Posterior cingulate gyrus (tissue), 11 donors: Measurements from ENCODE around the gene RAB15.

ENCODE experiments used
- DNase-seq, 10 donors: peaks; one replicate each; pipeline versions ENCODE4 v3.0.0 to v3.0.0-alpha.2; 2020 to 2021; ENCODE audit warnings: mixed read lengths in 3 of 10
- intact Hi-C: fragments of 100-400 bp; cut with DNase I; formaldehyde crosslinking; loops from one replicate; pipeline ENCODE4 v1.15.1; 2023

The RAB15 gene

DNA sequence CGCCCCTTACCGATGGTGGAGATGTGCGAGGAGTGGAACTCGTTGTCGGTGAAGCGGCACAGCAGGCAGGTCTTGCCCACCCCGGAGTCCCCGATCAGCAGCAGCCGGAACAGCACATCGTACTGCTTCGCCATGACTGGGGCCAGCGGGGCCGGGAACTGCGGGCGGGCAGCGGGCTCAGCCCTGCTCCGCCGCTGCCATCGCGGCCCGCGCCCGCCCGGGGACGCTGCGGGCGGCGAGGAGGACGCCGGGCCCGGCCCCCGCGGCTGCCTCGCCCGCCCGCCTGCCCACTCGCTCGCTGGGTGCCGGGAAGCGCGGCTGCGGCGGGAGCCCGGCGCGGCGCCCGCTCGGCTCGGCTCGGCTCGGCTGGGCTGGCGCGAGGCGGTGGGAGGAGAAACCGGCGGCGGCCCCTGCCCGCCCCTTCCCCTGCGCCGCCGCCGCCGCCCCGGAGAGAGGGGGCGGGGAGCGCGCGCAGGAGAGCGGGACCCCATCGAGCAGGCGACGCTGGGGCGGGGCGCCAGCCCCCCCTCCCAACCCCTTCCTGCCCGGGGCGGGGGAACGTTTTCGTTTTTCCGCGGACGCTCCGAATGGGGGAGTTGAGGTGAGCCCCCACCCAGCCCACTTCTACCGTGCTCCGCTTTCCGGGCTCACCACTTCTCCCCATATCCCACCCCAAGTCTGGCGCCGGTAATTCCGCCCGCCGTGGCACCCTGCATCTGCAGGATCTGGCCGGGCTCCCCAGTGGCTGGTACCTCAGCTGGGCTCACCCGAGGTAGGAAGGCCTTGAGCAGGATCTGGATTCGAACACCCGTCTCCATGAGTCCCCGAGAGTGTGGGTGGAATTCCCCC, at the start of gene RAB15:
TSS of gene RAB15 (minus strand) at position 394 of the 849 bp plus-strand sequence. CDS start at position 134, 260 bp downstream.
- intact Hi-C loops: loop anchor here (2.0 kb wide), 1 partner anchor 19 kb away; no protein-coding TSS in a partner anchor
- DNase-seq: peak in 3 of 10 donors; percentile 28 to 91 (median 46)

DNA sequence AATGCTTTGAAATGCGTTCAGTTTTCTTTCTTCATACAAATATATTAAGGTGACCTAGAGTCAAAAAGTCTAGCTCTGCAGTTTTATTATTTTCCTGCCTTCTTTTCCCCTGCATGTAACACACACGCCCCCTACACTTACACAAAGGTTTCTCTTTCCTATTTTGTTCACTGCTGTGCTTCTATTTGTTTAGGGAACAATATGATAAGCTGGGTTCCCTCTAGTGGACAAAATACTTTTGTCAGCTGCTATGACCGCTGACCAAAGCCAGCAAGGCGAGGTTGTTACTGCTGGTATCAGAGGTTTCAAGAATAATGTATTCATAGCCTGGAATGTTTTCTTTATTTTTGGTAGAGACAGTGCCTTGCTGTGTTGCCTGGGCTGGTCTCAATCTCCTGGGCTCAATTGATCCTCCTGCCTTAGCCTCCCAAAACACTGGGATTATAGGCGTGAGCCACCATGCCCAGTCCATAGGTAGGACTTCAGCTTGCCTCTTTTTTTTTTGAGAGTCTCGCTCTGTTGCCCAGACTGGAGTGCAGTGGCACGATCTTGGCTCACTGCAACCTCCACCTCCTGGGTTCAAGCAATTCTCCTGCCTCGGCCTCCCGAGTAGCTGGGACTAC, 47.9 kb upstream of the RAB15 start:
- intact Hi-C loops: loop anchor here (1.0 kb wide), 2 partner anchors 30 to 34 kb away; partner anchors contain the start of gene FNTB
- DNase-seq: peak in 4 of 10 donors; percentile 26 to 87 (median 41)

DNA sequence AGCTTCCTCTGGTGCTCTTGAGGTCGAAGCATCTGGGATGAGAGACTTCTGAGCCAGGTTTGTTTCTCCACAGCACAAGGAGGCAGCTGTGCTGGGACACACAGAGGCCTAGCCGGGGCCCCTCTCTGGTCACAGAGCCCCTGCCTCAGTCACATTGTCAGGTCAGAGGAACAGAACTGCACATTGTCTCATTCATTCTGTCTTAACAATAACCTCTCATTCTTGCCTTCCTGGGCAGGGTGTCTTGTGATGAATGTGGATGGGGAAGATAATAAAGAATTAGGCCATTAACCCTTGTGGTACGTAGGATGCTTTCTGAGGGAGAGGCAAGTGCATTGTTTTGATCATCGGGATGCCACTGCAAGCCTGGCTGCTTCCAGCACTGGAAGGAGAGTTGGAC, 44.3 kb upstream of the RAB15 start:
- peak in 2 of 10 donors; percentile 27 to 30 for DNase-seq

DNA sequence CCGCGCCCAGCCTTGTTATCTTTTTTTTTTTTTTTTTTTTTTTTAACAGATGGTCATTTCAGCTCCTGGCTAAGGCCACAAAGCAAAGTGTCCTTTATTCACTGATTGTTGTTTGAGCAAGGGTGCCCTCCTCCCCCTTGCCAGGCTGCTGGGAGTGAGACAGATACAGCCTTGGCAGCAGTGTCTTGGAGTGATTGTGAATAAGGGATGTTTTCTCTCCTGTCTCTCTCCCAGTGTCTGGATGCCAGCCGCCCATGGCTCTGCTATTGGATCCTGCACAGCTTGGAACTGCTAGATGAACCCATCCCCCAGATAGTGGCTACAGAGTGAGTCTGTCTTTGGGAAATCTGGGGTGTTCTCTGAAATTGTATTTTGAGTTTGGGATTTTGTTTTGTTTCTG, 43.3 kb upstream of the RAB15 start:
- DNase-seq: peak; percentile 23 to 94 (median 56)
- intact Hi-C loops: no loop called here

More for the DNA sequence above, 44.3 kb upstream of the RAB15 start:
- intact Hi-C loops: no loop called here

DNA sequence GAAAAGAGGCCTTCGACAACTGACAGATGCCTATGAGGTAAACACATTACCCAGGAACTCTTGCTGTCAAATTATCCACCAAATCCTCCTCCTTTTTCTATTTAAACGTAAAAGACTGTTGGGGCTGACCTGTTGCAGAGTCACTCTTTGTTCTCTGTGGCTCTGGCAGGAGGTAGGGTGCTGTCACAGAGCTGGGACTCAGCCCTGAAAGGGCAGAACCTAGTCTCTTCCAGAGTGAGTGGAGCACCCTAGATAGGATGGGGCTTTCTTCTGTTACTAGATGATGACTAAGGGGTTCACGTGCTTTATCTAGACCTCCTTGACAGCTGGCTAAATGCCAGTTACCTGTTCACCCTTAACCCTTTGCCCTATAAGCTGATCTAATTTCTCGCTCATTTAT, 40.2 kb upstream of the RAB15 start:
- intact Hi-C loops: no loop called here
- DNase-seq: no peak

DNA sequence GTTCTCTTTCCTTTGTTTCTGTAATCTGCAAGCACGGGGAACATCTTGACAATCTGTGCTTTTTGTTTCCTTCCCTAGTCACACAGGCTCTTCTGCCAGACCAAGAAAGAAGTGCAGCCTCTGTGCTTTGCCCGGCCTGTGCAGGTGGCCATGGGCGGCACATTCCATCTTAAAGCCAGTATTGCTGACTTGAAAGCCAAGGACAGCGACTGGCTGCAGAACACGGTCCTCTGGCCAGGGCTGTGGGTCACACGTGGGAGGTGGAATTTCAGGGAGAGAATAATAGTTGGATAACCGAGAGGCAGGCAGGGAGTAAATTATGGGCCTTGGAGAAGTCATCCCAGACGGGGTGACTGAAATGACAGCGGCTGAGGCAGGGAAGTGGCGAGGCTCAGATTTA, 39.4 kb upstream of the RAB15 start:
- no peak for DNase-seq
- intact Hi-C loops: no loop called here

DNA sequence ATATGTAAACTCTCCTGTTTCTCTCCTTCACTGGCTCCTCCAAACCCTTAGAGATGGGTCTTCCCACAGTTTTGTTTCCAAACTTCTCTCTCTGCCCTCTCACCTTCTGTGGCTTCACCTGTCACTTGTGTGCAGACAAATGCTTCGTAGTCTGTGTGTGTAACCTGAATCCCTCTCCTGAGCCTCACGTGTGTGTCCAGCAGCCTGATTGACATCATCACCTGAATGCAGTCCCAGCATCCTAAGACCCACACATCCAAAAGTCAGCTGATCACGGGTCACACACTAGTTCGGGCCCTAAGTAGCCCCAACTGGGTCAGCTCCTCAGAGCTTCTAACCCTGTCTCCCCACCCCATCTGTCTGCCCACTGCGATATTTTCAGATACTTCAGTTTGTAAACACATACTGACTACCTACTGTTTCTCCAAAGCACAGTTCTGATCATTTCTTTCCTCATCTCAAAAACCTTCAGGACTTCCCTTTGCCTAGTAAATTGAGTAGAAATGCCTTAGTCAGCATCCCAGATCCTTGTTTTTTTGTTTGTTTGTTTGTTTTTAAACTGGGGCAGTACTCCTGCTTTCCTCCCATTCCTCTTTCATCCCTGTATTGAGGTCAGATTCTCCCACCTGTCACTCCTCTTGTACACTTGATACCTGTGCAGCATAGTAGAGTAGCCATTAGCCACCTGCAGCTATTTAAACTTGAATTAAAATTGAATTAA, 38.2 kb upstream of the RAB15 start:
- intact Hi-C loops: no loop called here
- DNase-seq: no peak

DNA sequence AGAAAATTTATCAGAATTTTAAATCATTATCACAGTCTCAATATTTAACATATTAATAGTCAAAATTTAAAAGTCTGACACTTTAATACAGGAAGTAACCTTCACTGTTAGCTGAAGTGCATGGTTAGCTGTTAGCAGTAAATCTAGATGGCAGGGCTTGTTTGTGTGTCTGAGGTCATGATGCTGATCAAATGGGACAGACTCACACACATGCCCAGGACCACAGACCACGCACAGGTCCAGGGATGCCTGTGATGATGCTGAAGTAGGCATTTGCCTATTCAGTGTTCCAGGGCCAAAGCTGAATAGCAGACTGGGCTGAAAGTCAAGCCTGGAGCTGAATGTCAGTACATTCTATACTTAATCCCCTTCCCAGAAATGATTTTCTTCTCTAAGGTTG, 35.1 kb upstream of the RAB15 start:
- DNase-seq: no peak
- intact Hi-C loops: no loop called here

DNA sequence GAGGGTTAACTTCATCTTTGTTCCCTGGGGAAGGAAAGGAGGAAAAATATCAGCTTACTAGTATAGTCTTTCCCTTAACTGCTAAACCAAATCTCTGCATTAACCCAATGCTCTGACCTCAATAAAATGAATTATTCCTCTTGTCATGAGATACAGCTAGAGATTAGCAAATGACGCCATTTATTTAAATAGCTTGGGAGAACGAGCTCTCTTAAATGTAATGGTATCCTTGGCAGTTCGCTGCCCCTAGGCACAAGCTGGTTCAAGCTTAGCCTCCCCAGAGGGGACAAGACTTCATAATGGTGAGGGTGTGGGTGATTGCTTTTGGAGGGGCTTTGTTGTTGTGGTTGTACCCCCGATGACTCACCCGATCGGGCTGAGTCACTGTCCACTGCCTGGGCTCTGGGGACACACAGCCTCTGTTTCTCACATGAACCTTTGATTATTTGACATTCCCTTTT, 34.2 kb upstream of the RAB15 start:
- intact Hi-C loops: no loop called here

DNA sequence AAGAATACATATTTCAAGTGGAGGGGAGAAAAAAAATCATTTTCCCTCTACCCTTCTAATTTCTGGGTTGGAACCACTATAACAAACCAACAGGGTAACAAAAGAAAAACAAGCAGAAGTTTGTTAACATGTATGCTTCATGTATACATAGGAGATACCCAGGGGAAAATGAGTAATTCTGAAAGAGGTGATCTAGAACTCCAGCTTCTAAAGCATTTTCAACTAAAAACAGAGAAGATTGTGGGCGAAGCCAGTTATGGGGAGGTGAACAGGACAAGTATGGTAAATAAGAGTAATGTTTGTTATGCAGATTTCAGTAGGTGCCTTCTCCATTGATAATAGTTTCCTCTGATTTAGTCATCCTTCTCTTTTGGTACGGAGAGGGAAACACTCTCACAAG, 31.3 kb upstream of the RAB15 start:
- DNase-seq: no peak
- intact Hi-C loops: no loop called here

More for the DNA sequence above, 34.2 kb upstream of the RAB15 start:
- DNase-seq: no peak

DNA sequence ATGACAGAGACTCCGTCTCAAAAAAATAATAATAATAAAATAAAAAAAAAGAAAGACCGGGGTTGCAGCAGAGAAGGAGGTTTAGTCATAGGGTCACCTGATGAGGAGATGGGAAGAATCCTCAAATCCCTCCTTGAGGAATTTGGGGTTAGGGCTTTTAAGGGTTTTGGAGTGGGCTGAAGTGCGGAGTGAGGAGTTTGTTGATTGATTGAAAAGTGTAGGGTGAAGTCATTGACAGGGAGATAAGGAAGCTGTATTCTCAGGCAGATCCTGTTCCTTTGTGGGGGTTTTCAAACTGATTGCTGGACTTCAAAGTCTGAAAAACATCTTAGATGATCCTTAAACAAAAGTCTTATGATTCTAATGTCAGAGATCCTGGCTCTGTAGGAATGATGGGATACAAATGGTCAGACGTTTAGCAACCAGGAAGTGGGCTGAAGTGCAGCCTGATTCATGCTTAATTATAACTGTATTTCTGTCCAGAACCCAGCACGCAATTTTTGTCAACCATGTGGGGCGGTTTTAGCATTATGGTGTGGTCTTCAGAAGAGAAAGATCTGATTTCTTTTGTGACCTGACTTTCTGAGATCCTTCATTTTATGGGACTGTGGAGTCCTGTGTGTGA, 30.6 kb upstream of the RAB15 start:
- intact Hi-C loops: no loop called here
- no peak for DNase-seq

DNA sequence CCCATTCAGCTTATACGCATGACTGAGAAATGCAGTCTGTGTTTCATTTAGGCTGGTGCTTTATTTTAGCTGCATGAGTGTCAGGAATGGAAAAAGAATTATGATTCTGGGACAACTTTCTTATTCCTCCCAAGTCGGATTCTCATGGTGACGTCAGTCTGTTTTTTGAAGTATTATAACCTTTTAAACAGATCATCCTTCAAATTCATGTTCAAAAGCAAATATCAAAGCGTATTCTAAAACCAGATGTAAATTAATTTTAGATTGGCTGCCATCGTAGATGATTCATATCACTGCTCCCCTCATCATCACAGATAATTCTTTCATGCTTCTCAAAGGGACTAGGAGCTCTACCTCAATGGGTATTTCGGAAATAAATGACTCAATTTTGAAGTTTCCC, 29.6 kb upstream of the RAB15 start:
- intact Hi-C loops: no loop called here
- DNase-seq: no peak

DNA sequence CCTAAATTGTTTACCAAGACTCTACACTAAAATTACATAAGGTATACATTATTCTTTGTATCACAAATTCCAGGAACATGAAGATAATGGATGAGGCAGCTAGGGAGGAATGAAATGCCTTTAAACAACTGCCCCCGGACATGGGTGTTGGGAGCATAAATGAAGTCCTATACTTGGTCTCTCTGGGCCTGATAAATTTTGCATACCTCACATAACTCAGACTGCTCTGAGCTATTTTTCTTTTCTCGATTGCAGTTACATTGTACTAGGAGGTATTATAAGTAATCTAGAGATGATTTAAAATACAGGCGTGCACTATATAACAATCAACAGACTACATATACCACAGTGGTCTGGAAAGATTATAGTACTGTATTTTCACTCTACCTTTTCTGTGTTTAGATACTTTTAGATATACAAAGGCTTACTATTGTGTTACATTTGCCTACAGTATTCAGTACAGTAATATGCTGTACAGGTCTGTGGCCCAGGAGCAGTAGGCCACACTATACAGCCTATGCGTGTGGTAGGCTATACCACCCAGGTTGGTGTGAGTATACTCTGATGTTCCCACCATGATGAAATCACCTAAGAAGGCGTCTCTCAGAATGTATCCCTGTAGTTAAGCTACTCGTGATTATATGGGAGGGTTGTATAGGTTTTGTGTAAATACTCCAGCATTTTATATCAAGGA, 28.9 kb upstream of the RAB15 start:
- intact Hi-C loops: no loop called here
- DNase-seq: no peak

DNA sequence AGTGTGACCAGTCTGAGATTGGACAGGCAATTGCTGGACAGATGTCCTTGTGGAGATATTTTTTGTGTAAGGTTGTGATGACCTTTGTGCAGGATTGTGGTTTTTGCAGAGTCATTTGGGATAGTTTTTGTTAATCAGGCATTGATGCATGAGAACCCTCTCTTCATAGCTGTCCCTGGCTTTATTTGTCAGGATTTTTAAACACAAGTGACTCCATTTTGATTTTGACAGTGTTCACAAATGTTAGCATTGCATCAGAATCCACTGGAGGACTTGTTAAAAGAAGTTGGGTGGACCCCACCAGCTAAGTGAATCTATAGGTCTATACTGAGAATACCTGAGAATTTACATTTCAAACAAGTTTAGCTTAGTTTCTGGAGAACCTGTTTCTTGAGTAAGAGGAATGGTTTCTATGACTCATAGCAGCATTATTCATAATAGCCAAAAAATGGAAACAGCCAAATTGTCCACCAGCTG, 26.4 kb upstream of the RAB15 start:
- intact Hi-C loops: no loop called here
- no peak for DNase-seq

DNA sequence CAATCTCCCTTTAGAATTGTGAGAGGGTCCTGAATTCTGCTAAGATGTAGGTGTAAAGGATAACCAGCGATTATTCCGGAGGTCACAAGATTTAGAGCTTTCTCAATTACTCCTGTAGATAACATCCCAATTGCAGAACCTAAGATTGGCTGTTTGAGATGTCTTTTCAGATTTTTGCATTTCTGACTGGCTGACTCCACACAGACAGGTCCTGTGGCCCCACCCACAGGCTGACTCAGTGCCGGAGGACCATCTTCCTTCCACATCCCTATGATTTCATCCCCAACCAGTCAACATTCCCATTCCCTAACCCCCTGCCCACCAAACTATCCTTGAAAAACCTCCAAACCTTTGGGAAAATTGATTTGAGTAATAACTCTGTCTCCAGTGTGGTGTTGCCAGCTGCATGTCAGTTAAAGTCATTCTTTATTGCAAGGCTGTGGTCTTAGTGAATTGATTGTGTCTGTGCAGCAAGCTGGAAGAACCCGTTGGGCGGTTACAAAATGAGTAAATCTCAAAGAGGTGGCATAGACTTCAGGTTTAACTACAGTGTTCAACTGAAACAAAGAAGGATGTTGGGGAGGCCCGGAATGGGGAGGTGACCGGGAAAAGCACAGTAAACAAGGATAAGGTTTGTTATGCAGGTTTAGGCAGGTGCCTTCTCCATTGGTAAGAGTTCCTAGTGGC, 25.1 kb upstream of the RAB15 start:
- peak in 2 of 10 donors; percentile 34 to 35 for DNase-seq
- intact Hi-C loops: no loop called here

DNA sequence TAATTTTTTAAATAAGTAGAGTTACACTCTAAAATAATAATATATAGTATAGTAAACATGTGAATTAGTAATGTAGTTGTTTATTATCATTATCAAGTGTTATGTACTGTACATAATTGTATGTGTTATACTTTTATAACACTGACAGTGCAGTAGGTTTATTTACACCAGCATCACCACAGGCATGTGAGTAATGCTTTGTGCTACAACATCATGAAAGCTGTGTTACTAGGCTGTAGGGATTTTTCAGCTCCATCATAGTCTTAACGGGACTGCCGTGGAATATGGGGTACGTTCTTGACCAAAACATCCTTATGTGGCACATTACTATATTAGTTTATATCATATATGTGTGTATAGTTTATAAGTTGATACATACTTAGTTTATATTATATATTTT, 23.2 kb upstream of the RAB15 start:
- no peak for DNase-seq
- intact Hi-C loops: no loop called here

DNA sequence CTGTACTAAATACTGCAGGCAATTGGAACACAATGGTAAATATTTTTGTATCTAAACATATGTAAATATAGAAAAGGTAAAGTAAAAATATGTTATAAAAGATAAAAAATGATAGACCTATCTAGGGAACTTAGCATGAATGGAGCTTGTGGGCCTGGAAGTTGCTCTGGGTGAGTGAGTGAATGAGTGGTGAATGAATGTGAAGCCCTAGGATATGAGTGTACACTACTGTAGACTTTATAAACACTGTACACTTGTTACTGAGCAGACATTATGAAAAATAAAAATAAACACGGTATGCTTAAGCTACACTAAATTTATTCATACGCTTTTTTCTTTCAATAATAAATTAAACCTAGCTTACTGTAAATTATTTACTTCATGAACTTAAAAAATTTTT, 22.4 kb upstream of the RAB15 start:
- DNase-seq: no peak
- intact Hi-C loops: no loop called here

DNA sequence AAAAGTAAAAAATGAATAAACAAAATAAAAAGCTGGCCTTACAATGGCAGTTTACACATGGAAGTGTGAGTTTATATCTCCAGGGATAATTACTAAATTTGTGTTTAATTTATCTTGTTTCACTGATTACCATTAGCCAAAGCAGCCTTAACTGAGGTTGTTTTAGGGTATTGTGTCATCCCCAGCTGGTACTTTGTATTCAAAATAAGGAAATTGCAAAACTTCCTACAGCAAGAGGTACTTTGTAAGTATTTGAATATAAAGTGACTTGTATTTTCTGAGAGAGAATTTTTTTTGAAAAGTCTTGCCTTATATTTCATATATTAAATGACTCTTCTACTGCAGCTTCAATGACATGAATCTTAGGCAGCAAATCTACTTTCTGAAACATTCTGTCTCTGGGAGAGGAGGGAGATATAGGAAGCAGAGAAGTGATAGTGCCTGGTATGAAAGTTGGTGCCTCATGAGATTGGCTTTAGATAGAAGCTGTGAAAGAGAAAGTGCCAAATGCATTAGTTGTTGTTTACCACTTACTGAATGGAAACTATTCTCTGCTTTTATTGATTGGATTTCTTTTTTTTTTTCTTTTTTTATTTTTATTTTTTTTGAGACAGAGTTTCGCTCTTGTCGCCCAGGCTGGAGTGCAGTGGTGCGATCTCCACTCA, 21.3 kb upstream of the RAB15 start:
- DNase-seq: no peak
- intact Hi-C loops: no loop called here
